Gastroesophageal sphincter (tissue), 3 donors: Measurements from ENCODE around the gene CATSPERE.

Source experiments
- CTCF ChIP-seq, 4 experiments: fragments of 200-600 bp in 2 of 4; fragments of 450-650 bp in 2 of 4; sonication (generic) in 1 of 4; IDR thresholded peaks; one replicate each; pipeline ENCODE4 v1.5.1; 2017 to 2019; ENCODE audit warnings: antibody characterized with exemption in 4 of 4, mild to moderate bottlenecking in 2 of 4, moderate library complexity in 2 of 4
- POLR2AphosphoS5 ChIP-seq: sonication (generic); formaldehyde crosslinking; IDR thresholded peaks from one replicate; pipeline ENCODE4 v1.6.1; 2017; ENCODE audit warnings: antibody characterized with exemption

GRCh38 chr1:244615301-244615700 lies 154.2 kb downstream of the CATSPERE start:
- TF ChIP-seq POLR2AphosphoS5 (no peak), CTCF (IDR thresholded peaks at IDR 0.05) (no peak)
